Putamen (tissue), 1 donor: ENCODE measurements around the gene NUCKS1.

ENCODE experiments used
- DNase-seq: peaks from one replicate; pipeline ENCODE4 v3.0.0-alpha.2; 2016; ENCODE audit warnings: low spot score

Gene NUCKS1

GRCh38 chr1:205669341-205670149, 80.4 kb downstream of the NUCKS1 start:
- peak; percentile 62 for DNase-seq

GRCh38 chr1:205668951-205669340, 81.0 kb downstream of the NUCKS1 start:
- DNase-seq, result no peak

GRCh38 chr1:205667909-205668643, 81.9 kb downstream of the NUCKS1 start:
- DNase-seq, result peak; percentile 55

- no peak for DNase-seq
Measured at GRCh38 chr1:205666372-205667166, 83.4 kb downstream of the NUCKS1 start.

- no peak for DNase-seq
Measured at GRCh38 chr1:205665201-205666045, 84.6 kb downstream of the NUCKS1 start.

GRCh38 chr1:205664399-205665017, 85.5 kb downstream of the NUCKS1 start:
- DNase-seq, result no peak

GRCh38 chr1:205663286-205663936, 86.6 kb downstream of the NUCKS1 start:
- no peak for DNase-seq
